GM10266 (cell line): ENCODE measurements around the gene BRAT1.

Experiments
- DNase-seq: peaks from one replicate; pipeline ENCODE4 v3.0.0; 2012; ENCODE audit errors: extremely low spot score
- TF ChIP-seq, protein P1 (sequence below): IDR thresholded peaks from 2 replicates; pipeline ENCODE4 v1.5.1; 2012; ENCODE audit warnings: mild to moderate bottlenecking, low read depth; ENCODE audit not compliant: control insufficient read depth, insufficient read depth; ENCODE audit errors: missing control alignments

Gene BRAT1

DNA sequence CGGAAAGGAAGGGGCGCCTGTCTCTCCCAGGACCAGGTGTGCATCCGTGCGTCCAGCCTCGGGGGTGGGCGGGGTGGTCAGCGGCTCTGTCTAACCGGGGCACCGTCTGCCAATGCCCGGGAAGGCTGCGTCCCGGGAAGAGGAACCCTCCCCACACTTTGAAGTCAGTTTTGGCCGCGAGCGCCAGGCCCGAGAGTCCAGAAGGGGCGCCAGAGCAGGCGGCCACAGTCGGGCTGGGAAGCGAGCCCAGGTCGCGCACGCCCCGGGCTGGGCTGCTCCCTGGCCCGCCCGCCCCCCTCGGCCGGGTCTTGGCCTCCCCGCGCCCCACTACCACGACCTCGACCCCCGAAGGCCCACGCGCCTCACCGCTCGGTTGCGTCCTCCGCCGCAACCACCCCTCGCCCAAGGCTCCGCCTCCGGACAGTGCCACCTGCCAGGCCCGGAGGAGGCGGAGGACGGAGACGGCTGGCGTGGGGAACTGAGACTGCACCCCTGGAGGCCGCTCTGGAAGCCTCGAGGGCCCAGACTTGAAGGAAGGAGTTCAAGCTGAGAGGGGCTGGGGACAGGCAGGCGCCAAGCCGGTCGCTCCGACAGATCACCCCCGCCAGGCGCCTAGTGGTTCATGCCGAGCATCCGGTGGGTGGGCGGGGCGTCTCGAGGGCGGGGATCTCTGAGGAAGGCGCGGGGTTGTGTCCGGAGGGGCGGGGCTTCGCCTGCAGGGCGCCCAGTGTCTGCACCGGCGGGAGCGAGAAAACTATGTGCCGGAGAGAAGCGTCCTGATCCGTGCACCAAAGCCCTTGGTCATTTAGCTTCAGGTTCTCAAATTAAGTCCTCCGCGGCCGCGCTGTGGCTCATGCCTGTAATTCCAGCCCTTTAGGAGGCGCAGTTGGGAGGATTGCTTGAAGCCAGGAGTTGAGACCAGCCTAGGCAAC, at the start of gene BRAT1:
Gene BRAT1 (minus strand): TSS at position 404 of the 932 bp plus-strand sequence. CDS start 1,093 bp downstream, outside the sequence.
- DNase-seq, result peak; percentile 99
- TF ChIP-seq, protein P1, sequence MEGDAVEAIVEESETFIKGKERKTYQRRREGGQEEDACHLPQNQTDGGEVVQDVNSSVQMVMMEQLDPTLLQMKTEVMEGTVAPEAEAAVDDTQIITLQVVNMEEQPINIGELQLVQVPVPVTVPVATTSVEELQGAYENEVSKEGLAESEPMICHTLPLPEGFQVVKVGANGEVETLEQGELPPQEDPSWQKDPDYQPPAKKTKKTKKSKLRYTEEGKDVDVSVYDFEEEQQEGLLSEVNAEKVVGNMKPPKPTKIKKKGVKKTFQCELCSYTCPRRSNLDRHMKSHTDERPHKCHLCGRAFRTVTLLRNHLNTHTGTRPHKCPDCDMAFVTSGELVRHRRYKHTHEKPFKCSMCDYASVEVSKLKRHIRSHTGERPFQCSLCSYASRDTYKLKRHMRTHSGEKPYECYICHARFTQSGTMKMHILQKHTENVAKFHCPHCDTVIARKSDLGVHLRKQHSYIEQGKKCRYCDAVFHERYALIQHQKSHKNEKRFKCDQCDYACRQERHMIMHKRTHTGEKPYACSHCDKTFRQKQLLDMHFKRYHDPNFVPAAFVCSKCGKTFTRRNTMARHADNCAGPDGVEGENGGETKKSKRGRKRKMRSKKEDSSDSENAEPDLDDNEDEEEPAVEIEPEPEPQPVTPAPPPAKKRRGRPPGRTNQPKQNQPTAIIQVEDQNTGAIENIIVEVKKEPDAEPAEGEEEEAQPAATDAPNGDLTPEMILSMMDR, result peak; percentile 42

DNA sequence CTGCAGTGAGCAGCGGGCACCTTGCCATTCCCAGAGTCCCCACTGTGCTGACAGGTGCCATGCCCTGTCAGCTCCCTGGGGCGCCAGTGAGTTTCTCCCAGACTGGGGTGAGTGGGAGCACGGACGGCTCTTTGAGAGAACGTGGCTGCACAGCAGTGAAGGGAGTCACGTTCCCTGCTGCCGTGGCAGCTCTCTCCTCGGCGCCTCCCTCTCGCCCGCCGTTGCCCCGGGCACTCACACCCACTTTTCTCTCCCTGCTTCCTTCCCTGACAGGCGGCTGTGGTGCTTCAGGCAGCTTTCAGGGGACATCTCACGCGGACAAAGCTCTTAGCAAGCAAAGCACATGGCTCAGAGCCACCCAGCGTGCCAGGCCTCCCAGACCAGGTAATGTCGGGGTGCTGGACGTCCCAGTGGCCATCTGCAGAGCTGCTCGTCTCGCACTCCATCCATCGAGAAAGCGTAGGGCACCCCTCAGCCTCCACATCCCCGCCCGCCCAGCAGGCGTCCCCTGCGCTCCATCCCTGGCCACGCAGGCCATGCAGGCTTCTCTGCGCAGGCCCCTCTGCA, 49.4 kb upstream of the BRAT1 start:
- no peak for DNase-seq
- TF ChIP-seq, protein P1, result no peak

DNA sequence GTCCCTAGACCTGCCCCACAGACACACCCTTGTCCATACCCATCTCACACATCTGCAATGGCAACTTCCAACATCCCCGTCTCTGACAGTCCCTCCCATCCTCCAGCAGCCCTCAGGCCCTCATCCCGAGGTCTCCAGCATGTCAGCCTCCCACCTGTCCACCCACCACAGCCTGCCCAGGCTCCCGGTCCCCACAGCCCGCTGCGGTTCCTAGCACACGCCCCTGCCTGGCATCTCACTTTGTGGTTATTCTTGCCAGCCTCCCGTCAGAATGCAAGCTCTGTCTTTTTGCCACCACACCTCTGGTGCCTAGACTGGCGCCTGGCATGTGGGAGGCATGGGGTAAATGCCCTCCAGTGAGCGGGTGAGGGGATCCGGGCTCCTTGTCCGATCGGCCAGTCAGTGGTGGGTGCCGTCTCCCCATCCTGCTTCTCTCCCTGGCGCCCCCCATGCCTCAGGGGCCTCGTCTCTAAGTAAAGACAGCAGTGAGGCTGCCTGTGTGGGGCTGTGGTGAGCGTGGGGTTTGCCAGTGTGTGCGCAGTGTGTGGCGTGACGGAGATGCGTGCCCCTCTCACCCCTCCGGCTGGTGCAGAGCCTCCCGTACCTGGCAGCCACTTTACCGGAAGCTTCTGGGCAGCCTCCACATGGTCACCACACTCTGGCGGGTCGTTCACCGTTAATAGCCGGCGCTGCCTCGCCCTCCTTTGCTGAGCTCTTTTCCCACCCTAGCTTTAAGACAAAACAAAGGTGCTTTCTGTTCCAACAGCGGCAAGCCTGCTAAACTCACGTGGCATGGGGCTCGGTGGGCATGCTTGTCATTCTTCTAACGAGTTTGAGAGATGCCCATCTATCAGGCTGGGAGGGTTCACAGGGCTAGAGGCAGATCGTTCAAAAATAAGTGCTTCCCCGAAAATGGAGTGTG, 48.0 kb upstream of the BRAT1 start:
- TF ChIP-seq, protein P1, result no peak
- no peak for DNase-seq

DNA sequence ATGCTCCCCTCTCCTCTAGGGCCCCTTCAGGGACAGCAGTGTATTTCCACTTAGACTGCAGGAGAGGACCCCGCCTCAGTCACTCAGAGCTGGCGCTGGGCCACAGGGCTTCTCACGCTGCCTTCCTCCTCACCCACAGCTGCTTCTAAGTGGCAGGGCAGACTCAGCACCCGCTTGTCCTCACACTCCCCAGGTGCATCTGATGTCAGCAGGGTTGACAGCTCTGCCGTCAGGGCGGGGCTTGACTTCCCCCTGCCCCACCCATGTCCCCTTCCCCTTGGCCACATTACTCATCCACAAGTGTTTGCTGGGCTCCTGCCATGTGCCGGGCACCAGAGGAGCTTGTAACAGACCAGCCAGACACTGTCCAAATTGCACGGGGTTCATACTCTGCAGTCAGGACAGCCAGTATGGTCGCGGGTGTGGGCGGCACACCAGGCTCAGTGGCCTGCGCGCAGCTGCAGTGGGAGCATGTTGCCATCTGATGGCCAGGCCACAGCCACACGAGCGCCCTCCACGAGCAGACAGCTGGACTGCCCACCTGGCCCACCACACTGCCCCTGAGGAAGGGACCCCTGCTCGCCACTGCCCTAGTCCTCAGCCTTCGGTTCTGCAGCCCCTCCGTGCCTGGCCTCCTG, 47.2 kb upstream of the BRAT1 start:
- TF ChIP-seq, protein P1, result no peak
- DNase-seq, result no peak

- DNase-seq, result no peak
- TF ChIP-seq, protein P1, result no peak
Observed at GRCh38 chr7:2601907-2602306, 46.6 kb upstream of the BRAT1 start.

DNA sequence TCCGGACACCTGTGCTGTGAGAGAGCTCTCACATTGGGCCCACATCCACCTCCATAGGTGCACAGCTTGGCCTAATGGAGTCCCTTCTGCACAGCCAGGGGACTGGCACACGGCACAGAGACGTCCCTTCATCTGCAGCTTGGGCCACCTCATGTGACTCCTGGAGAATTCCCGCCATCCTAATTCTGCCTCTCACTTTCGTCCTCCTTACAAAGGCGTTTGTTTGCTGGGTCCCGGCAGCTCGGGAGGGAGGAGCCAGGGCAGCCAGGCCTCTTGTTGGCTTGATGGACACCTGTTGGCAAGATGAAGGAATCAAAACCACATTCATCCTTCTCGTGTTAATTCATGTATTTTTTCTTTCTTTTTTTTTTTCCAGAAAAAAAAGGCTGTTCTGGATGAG, 45.7 kb upstream of the BRAT1 start:
- TF ChIP-seq, protein P1, result no peak
- DNase-seq, result no peak
